K562 (cell line): Measurements from ENCODE around the gene ERC2. TPM values are rescaled to one million over a fixed set of nuclear protein-coding genes. Genes with fewer than 3 reads are reported as not detected.
A peak's percentile ranks its signal among the peaks of the same experiment; 100 is the strongest.

ENCODE experiments used
- ATAC-seq: fragments of 200-7000 bp; cut with Tn5 transposase; 3 replicates; pipeline ENCODE4 v1.9.1; 2020; ENCODE audit warnings: moderate library complexity
- BruUV-seq: library from RNA; stranded (reverse); fragments of 400-500 nt; replicated peaks from 2 replicates; lab custom pipeline; 2021; lab: Mats Ljungman, UMichigan
- CTCF ChIA-PET: fragments of 300-600 bp; formaldehyde crosslinking; extraction: SDS; loops from one replicate; lab custom pipeline; 2021; ENCODE audit warnings: low intra/inter-chr PET ratio; lab: Yijun Ruan, JAX
- POLR2A ChIA-PET: fragments of 300-600, 350-650 bp; sonication (Branson Sonifier 250); formaldehyde crosslinking; extraction: SDS; loops from one replicate; lab custom pipeline; 2021; ENCODE audit warnings: antibody characterized with exemption, inconsistent platforms; lab: Yijun Ruan, JAX
- DNase-seq, 4 experiments: peaks; one replicate each; pipeline versions ENCODE4 v3.0.0 to v3.0.0-alpha.2; 2011 to 2018; ENCODE audit warnings: low spot score in 3 of 4, mixed read lengths in 3 of 4; ENCODE audit errors: extremely low read depth in 1 of 4
- FAIRE-seq: peaks from 2 replicates; lab custom pipeline; 2011; peaks lifted over from hg19 to GRCh38; lab: Jason Lieb, UNC
- H2AFZ ChIP-seq: 2 replicates; pipeline ENCODE4 v1.6.0; 2011; ENCODE audit warnings: low read depth, low read length, control low read depth, inconsistent platforms
- H3K27ac ChIP-seq: fragments of 200-600 bp; 3 replicates; pipeline ENCODE4 v1.8.0; 2011; ENCODE audit warnings: low read depth, mild to moderate bottlenecking, control low read depth, inconsistent platforms, low read length, moderate library complexity, mixed read lengths; ENCODE audit errors: extremely low read depth
- H3K27me3 ChIP-seq, 2 experiments: fragments of 300-600 bp in 1 of 2; 2 replicates in 1 of 2; 3 replicates in 1 of 2; pipeline versions ENCODE4 v1.6.0 to v1.8.0; 2011; ENCODE audit warnings: inconsistent platforms in 2 of 2, low read length in 2 of 2, mild to moderate bottlenecking in 1 of 2, mixed read lengths in 1 of 2, moderate library complexity in 1 of 2; ENCODE audit not compliant: control insufficient read depth in 2 of 2, insufficient read depth in 2 of 2
- H3K36me3 ChIP-seq: fragments of 300-600 bp; 3 replicates; pipeline ENCODE4 v1.8.0; 2011; ENCODE audit warnings: mild to moderate bottlenecking, low read length, inconsistent platforms; ENCODE audit not compliant: control insufficient read depth, insufficient read depth
- H3K4me1 ChIP-seq, 2 experiments: fragments of 200-600 bp in 1 of 2; replicated peaks in 1 of 2; 2 replicates in 1 of 2; 3 replicates in 1 of 2; pipeline versions ENCODE4 v1.5.1 to v1.8.0; 2011; ENCODE audit warnings: inconsistent platforms in 2 of 2, low read length in 2 of 2, mild to moderate bottlenecking in 1 of 2, mixed read lengths in 1 of 2, moderate library complexity in 1 of 2; ENCODE audit not compliant: control insufficient read depth in 2 of 2, insufficient read depth in 2 of 2
- H3K4me2 ChIP-seq: 2 replicates; pipeline ENCODE4 v1.6.1; 2011; ENCODE audit warnings: low read length, control low read depth, inconsistent platforms, mixed read lengths; ENCODE audit not compliant: insufficient read depth
- H3K4me3 ChIP-seq: fragments of 200-600 bp; sonication (generic), shearing (Covaris generic); 2 replicates; pipeline ENCODE4 v1.5.1; 2016; ENCODE audit warnings: control low read depth, inconsistent platforms
- H3K79me2 ChIP-seq: fragments of 200-600 bp; 3 replicates; pipeline ENCODE4 v1.8.0; 2011; ENCODE audit warnings: low read length, inconsistent platforms; ENCODE audit not compliant: control insufficient read depth, insufficient read depth
- H3K9ac ChIP-seq, 2 experiments: 2 replicates each; pipeline versions ENCODE4 v1.6.0 to v1.6.1; 2011; ENCODE audit warnings: low read depth in 2 of 2, low read length in 2 of 2, control low read depth in 1 of 2, inconsistent platforms in 1 of 2, mild to moderate bottlenecking in 1 of 2, mixed read lengths in 1 of 2; ENCODE audit not compliant: insufficient read depth in 1 of 2
- H3K9me1 ChIP-seq: one replicate; pipeline ENCODE4 v1.6.0; 2011; ENCODE audit warnings: inconsistent platforms, mild to moderate bottlenecking, low read length, moderate library complexity; ENCODE audit not compliant: control insufficient read depth, insufficient read depth
- H3K9me3 ChIP-seq: replicated peaks from 2 replicates; pipeline ENCODE4 v1.5.1; 2011; ENCODE audit warnings: low read depth, low read length, inconsistent platforms; ENCODE audit not compliant: control insufficient read depth, insufficient read depth
- H4K20me1 ChIP-seq: replicated peaks from 2 replicates; pipeline ENCODE4 v1.6.1; 2011; ENCODE audit warnings: low read length, inconsistent platforms, mixed read lengths; ENCODE audit not compliant: control insufficient read depth, insufficient read depth
- ARHGAP35 ChIP-seq: fragments of 450-650 bp; IDR thresholded peaks from 2 replicates; pipeline ENCODE4 v1.6.1; 2018; ENCODE audit not compliant: partially characterized antibody
- ARNT ChIP-seq, 2 experiments: fragments of 450-650 bp; IDR thresholded peaks; 2 replicates each; pipeline ENCODE4 v1.6.1; 2016; ENCODE audit warnings: mild to moderate bottlenecking in 1 of 2
- CREB1 ChIP-seq, 2 experiments: sonication (generic) in 1 of 2; formaldehyde crosslinking in 1 of 2; IDR thresholded peaks; 2 replicates each; pipeline versions ENCODE4 v1.6.1 to v1.8.0; 2012 to 2022; ENCODE audit warnings: inconsistent platforms in 1 of 2, mild to moderate bottlenecking in 1 of 2, missing genetic modification reagents in 1 of 2, moderate library complexity in 1 of 2
- CTCF ChIP-seq, 3 experiments: IDR thresholded peaks in 2 of 3; conservative IDR thresholded peaks in 1 of 3; 2 replicates each; pipeline ENCODE4 v1.5.1; 2011 to 2012; ENCODE audit warnings: low read length in 3 of 3, mild to moderate bottlenecking in 3 of 3, control low read depth in 2 of 3, improper control_type of control experiment in 1 of 3, inconsistent platforms in 1 of 3, low read depth in 1 of 3, mixed read lengths in 1 of 3, moderate library complexity in 1 of 3; ENCODE audit not compliant: insufficient read depth in 2 of 3
- E2F4 ChIP-seq: sonication (generic); formaldehyde crosslinking; IDR thresholded peaks from 2 replicates; pipeline ENCODE4 v1.8.0; 2022; ENCODE audit warnings: mild to moderate bottlenecking, low read depth, missing genetic modification reagents
- ERF ChIP-seq: fragments of 450-650 bp; formaldehyde crosslinking; IDR thresholded peaks from 2 replicates; pipeline ENCODE4 v1.4.0; 2020; ENCODE audit warnings: mild to moderate bottlenecking, mixed read lengths
- EZH2 ChIP-seq: IDR thresholded peaks from 2 replicates; pipeline ENCODE4 v1.6.1; 2012; ENCODE audit warnings: low read depth, mild to moderate bottlenecking, inconsistent platforms, low read length, borderline replicate concordance
- KDM2B ChIP-seq: fragments of 250-450 bp; sonication (Bioruptor Pico); IDR thresholded peaks from 2 replicates; pipeline ENCODE4 v1.8.0; 2021; ENCODE audit warnings: mild to moderate bottlenecking, moderate library complexity
- MAFG ChIP-seq: fragments of 450-650 bp; conservative IDR thresholded peaks from 2 replicates; pipeline ENCODE4 v1.6.1; 2016; ENCODE audit warnings: missing genetic modification characterization, missing compliant biosample characterization
- TAF7 ChIP-seq: fragments of 450-650 bp; IDR thresholded peaks from 2 replicates; pipeline ENCODE4 v1.6.1; 2016; ENCODE audit warnings: missing genetic modification characterization, missing compliant biosample characterization
- TAF9B ChIP-seq: fragments of 450-650 bp; IDR thresholded peaks from 2 replicates; pipeline ENCODE4 v1.6.1; 2018; ENCODE audit warnings: mild to moderate bottlenecking; ENCODE audit not compliant: partially characterized antibody
- ZNF217 ChIP-seq: sonication (generic); formaldehyde crosslinking; IDR thresholded peaks from 2 replicates; pipeline ENCODE4 v1.8.0; 2022; ENCODE audit warnings: mild to moderate bottlenecking, missing genetic modification reagents
- WGBS: fragments of 100-300 bp; shearing (Covaris generic); methylation state at CpG from one replicate; pipeline ENCODE4 v1.1.6; 2016; ENCODE audit warnings: low coverage, mixed read lengths; ENCODE audit not compliant: insufficient coverage; ENCODE audit errors: missing lambda C conversion rate; 5-methylcytosine and 5-hydroxymethylcytosine counted together
- in situ Hi-C: fragments of 300-500 bp; cut with MboI; formaldehyde crosslinking; loops from 4 replicates; pipeline ENCODE4 v1.15.0; 2018; ENCODE audit warnings: inconsistent platforms, mixed read lengths
- intact Hi-C: fragments of 100-400 bp; cut with micrococcal nuclease; formaldehyde crosslinking; loops from 2 replicates; pipeline ENCODE4 v1.14.2; 2022
- polyA plus RNA-seq, 8 experiments: library from polyadenylated mRNA; depleted of rRNA in 4 of 8; stranded (reverse) in 5 of 8; unstranded in 3 of 8; fragments of >200 nt; fragmentation: Nextera tagmentation in 2 of 8; fragmentation: Illumina TruSeq in 1 of 8; extraction: Ambion mirVana in 2 of 8; extraction: Trizol in 1 of 8; gene quantifications; 2 replicates each; pipeline versions ENCODE4 v1.2.1 to v1.2.3, GENCODE V29; 2011 to 2014; ENCODE audit warnings: inconsistent platforms in 1 of 8, missing spikeins in 1 of 8
- total RNA-seq, 7 experiments: library from RNA; depleted of rRNA in 6 of 7; stranded (reverse); fragments of >200 nt in 6 of 7; fragmentation: Illumina TruSeq in 2 of 7; extraction: Trizol in 2 of 7; gene quantifications; 2 replicates each; pipeline versions ENCODE4 v1.2.1 to v1.2.3, GENCODE V29; 2011 to 2021; ENCODE audit warnings: low replicate concordance in 1 of 7

ERC2 gene
- total and polyA plus RNA-seq, 9 of the 15 experiments (the other 6 are each of a cell fraction or from before 2014, with no cell fraction given): 0.04 to 0.18 (median 0.07) TPM; not detected in 2

GRCh38 chr3:56254835-56255234 lies 213.4 kb downstream of the ERC2 start (continued):
- 0 out of 6 replicates have a peak, but pooled peaks of 1 of the 3 experiments have one; percentile 9 for TF ChIP-seq CTCF (IDR thresholded peaks at IDR 0.05 in 2 of 3, conservative IDR thresholded peaks at IDR 0.05 in 1 of 3; ENCODE audit: insufficient read depth in 2 of 3, low read depth in 1 of 3, low read length in 3 of 3)
- no peak for TF ChIP-seq ARHGAP35

GRCh38 chr3:56253941-56254665 lies 214.2 kb downstream of the ERC2 start:
- Histone ChIP-seq H3K9me3 (no peaks in the 10 kb centered on the region), H3K9me1 (no peaks in the 10 kb centered on the region), H3K9ac (no peak overlapping the region), H3K4me1 (no peaks in the 10 kb centered on the region), H4K20me1 (no peaks in the 10 kb centered on the region), H2AFZ (no peak overlapping the region), H3K36me3 (no peaks in the 10 kb centered on the region), H3K27ac (no peak overlapping the region), H3K4me2 (no peak overlapping the region), H3K79me2 (no peaks in the 10 kb centered on the region), H3K4me3 (no peak overlapping the region), H3K27me3 (no peaks in the 10 kb centered on the region; a peak in 1 of 5 replicates)
- CTCF ChIA-PET: no interaction called here
- no peak for FAIRE-seq
- DNase-seq: no peak
- TF ChIP-seq ZNF217 (no peak), MAFG (tag) (no peak), KDM2B (CRISPR knock-in tag) (no peak), ERF (CRISPR knock-in tag) (no peak), TAF9B (no peak), E2F4 (CRISPR knock-in tag) (no peak), EZH2 (no peak), CREB1 (IDR thresholded peaks at IDR 0.05) (no peak), CREB1 (CRISPR knock-in tag; IDR thresholded peaks at IDR 0.05) (no peak), TAF7 (tag) (no peak), ARNT (IDR thresholded peaks at IDR 0.05) (no peak)
- ATAC-seq: no peak
- in situ Hi-C loops: no loop called here
- intact Hi-C loops: no loop called here
- WGBS: 1% methylated on average over 7 of the region's 7 CpGs
- no TSS peak for BruUV-seq
- POLR2A ChIA-PET: no interaction called here
